ENCODE data around the gene ADCYAP1R1.

- TF ChIP-seq EZH2 (IDR thresholded peaks at IDR 0.05), result no peak
- TF ChIP-seq CTCF (IDR thresholded peaks at IDR 0.05 in 2 of 3, conservative IDR thresholded peaks at IDR 0.05 in 1 of 3; ENCODE audit: borderline replicate concordance in 1 of 3, insufficient read depth in 1 of 3, low read depth in 2 of 3, low read length in 2 of 3), result no peak
- TF ChIP-seq POLR2A (IDR thresholded peaks at IDR 0.05; ENCODE audit: borderline replicate concordance, extremely low read depth, insufficient read depth, insufficient read length), result no peak
- TF ChIP-seq JUND (IDR thresholded peaks at IDR 0.05), result no peak
- TF ChIP-seq EZH2phosphoT487 (IDR thresholded peaks at IDR 0.05; ENCODE audit: borderline replicate concordance), result no peak
- TF ChIP-seq SRF (IDR thresholded peaks at IDR 0.05; ENCODE audit: low read depth), result no peak
- TF ChIP-seq FOSL1 (IDR thresholded peaks at IDR 0.05; ENCODE audit: low read depth), result no peak
- TF ChIP-seq POLR2AphosphoS5 (IDR thresholded peaks at IDR 0.05; ENCODE audit: low read depth, low read length), result no peak
- TF ChIP-seq EGR1 (IDR thresholded peaks at IDR 0.05; ENCODE audit: low read depth), result no peak
Measured at GRCh38 chr7:31091924-31092434, 39.9 kb downstream of the ADCYAP1R1 start.

Measured in HCT116 (cell line).